Measurements from ENCODE around the gene APOL3.

DNA sequence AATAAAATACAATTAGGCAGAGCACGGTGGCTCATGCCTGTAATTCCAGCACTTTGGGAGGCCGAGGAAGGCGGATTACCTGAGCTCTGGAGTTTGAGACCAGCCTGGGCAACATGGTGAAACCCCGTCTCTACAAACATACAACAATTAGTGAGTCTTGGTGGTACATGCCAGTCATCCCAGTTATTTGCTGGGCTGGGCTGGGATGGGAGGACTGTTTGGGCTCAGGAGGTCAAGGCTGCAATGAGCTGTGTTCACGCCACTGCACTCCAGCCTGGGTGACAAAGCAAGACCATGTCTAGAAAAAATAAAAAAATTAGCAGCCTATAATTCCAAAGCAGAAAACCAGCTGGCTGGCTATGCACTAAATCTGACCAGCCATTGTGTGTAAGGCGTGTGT, 35.1 kb downstream of the APOL3 start:
- TF ChIP-seq, protein P1, sequence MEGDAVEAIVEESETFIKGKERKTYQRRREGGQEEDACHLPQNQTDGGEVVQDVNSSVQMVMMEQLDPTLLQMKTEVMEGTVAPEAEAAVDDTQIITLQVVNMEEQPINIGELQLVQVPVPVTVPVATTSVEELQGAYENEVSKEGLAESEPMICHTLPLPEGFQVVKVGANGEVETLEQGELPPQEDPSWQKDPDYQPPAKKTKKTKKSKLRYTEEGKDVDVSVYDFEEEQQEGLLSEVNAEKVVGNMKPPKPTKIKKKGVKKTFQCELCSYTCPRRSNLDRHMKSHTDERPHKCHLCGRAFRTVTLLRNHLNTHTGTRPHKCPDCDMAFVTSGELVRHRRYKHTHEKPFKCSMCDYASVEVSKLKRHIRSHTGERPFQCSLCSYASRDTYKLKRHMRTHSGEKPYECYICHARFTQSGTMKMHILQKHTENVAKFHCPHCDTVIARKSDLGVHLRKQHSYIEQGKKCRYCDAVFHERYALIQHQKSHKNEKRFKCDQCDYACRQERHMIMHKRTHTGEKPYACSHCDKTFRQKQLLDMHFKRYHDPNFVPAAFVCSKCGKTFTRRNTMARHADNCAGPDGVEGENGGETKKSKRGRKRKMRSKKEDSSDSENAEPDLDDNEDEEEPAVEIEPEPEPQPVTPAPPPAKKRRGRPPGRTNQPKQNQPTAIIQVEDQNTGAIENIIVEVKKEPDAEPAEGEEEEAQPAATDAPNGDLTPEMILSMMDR (IDR thresholded peaks at IDR 0.05) = no peak
- no peak for TF ChIP-seq POLR2A (IDR thresholded peaks at IDR 0.05)
- TF ChIP-seq EP300 (IDR thresholded peaks at IDR 0.05) = no peak
